Measurements from ENCODE around the gene SRGAP2C. TPM values are rescaled to one million over a fixed set of nuclear protein-coding genes. Genes with fewer than 3 reads are reported as not detected.
"Not testable (repeated sequence)": the region's sequence is repeated elsewhere in the genome, so short reads cannot be mapped to it uniquely, and the experiment has no call there.

Gene SRGAP2C
- polyA plus RNA-seq, 1 donor (not counting 4 experiments of a cell fraction or from before 2014, with no cell fraction given): 4.5 TPM

GRCh38 chr1:121157609-121158008 lies 27.2 kb upstream of the SRGAP2C start:
- dilution Hi-C loops (cut with MboI; ENCODE audit: extremely low pct_ligation_motif_present, low sequenced_read_pairs); H3K4me2 ChIP-seq (ENCODE audit: control insufficient read depth, extremely low read depth, insufficient read depth, low read depth, low read length); H3K9me3 ChIP-seq (ENCODE audit: control insufficient read depth, low read depth, low read length); H3K4me3 ChIP-seq (ENCODE audit: control insufficient read depth in 2 of 3, extremely low read depth in 1 of 3, insufficient read depth in 2 of 3, low read depth in 1 of 3, low read length in 3 of 3); DNase-seq (ENCODE audit: low read depth, low spot score); H2AFZ ChIP-seq (ENCODE audit: control insufficient read depth, low read length); H4K20me1 ChIP-seq (ENCODE audit: control insufficient read depth, extremely low read depth, insufficient read depth, low read length); H3K9ac ChIP-seq (ENCODE audit: control insufficient read depth, extremely low read depth, insufficient read depth, low read length); FAIRE-seq; H3K36me3 ChIP-seq (ENCODE audit: control insufficient read depth in 2 of 2, extremely low read depth in 1 of 2, insufficient read depth in 2 of 2, low read length in 2 of 2); H3K9me1 ChIP-seq (ENCODE audit: control insufficient read depth, extremely low read depth, insufficient read depth, low read length); H3K79me2 ChIP-seq (ENCODE audit: control insufficient read depth, insufficient read depth, low read length); H3K4me1 ChIP-seq (ENCODE audit: control insufficient read depth, extremely low read depth, insufficient read depth, low read length); H3K27me3 ChIP-seq (ENCODE audit: control insufficient read depth, extremely low read depth, insufficient read depth, low read length); H3K27ac ChIP-seq (ENCODE audit: control insufficient read depth, insufficient read depth, low read length): not testable (repeated sequence)

GRCh38 chr1:121160118-121160517 lies 24.7 kb upstream of the SRGAP2C start:
- H3K4me3 ChIP-seq (ENCODE audit: control insufficient read depth in 2 of 3, extremely low read depth in 1 of 3, insufficient read depth in 2 of 3, low read depth in 1 of 3, low read length in 3 of 3); H3K36me3 ChIP-seq (ENCODE audit: control insufficient read depth in 2 of 2, extremely low read depth in 1 of 2, insufficient read depth in 2 of 2, low read length in 2 of 2); H3K9me3 ChIP-seq (ENCODE audit: control insufficient read depth, low read depth, low read length); H3K79me2 ChIP-seq (ENCODE audit: control insufficient read depth, insufficient read depth, low read length); H4K20me1 ChIP-seq (ENCODE audit: control insufficient read depth, extremely low read depth, insufficient read depth, low read length); H3K9ac ChIP-seq (ENCODE audit: control insufficient read depth, extremely low read depth, insufficient read depth, low read length); dilution Hi-C loops (cut with MboI; ENCODE audit: extremely low pct_ligation_motif_present, low sequenced_read_pairs); FAIRE-seq; H3K9me1 ChIP-seq (ENCODE audit: control insufficient read depth, extremely low read depth, insufficient read depth, low read length); DNase-seq (ENCODE audit: low read depth, low spot score); H3K4me2 ChIP-seq (ENCODE audit: control insufficient read depth, extremely low read depth, insufficient read depth, low read depth, low read length); H3K27ac ChIP-seq (ENCODE audit: control insufficient read depth, insufficient read depth, low read length); H3K27me3 ChIP-seq (ENCODE audit: control insufficient read depth, extremely low read depth, insufficient read depth, low read length); H3K4me1 ChIP-seq (ENCODE audit: control insufficient read depth, extremely low read depth, insufficient read depth, low read length); H2AFZ ChIP-seq (ENCODE audit: control insufficient read depth, low read length): not testable (repeated sequence)

- H3K4me2 ChIP-seq (ENCODE audit: control insufficient read depth, extremely low read depth, insufficient read depth, low read depth, low read length); H3K36me3 ChIP-seq (ENCODE audit: control insufficient read depth in 2 of 2, extremely low read depth in 1 of 2, insufficient read depth in 2 of 2, low read length in 2 of 2); FAIRE-seq; DNase-seq (ENCODE audit: low read depth, low spot score); H3K27me3 ChIP-seq (ENCODE audit: control insufficient read depth, extremely low read depth, insufficient read depth, low read length); H3K4me3 ChIP-seq (ENCODE audit: control insufficient read depth in 2 of 3, extremely low read depth in 1 of 3, insufficient read depth in 2 of 3, low read depth in 1 of 3, low read length in 3 of 3); H3K27ac ChIP-seq (ENCODE audit: control insufficient read depth, insufficient read depth, low read length); H4K20me1 ChIP-seq (ENCODE audit: control insufficient read depth, extremely low read depth, insufficient read depth, low read length); H3K9me1 ChIP-seq (ENCODE audit: control insufficient read depth, extremely low read depth, insufficient read depth, low read length); dilution Hi-C loops (cut with MboI; ENCODE audit: extremely low pct_ligation_motif_present, low sequenced_read_pairs); H2AFZ ChIP-seq (ENCODE audit: control insufficient read depth, low read length); H3K79me2 ChIP-seq (ENCODE audit: control insufficient read depth, insufficient read depth, low read length); H3K9ac ChIP-seq (ENCODE audit: control insufficient read depth, extremely low read depth, insufficient read depth, low read length); H3K4me1 ChIP-seq (ENCODE audit: control insufficient read depth, extremely low read depth, insufficient read depth, low read length); H3K9me3 ChIP-seq (ENCODE audit: control insufficient read depth, low read depth, low read length): not testable (repeated sequence)
These were observed 23.4 kb upstream of the SRGAP2C start for GRCh38 chr1:121161199-121161901.

- H3K36me3 ChIP-seq (ENCODE audit: control insufficient read depth in 2 of 2, extremely low read depth in 1 of 2, insufficient read depth in 2 of 2, low read length in 2 of 2); H3K4me3 ChIP-seq (ENCODE audit: control insufficient read depth in 2 of 3, extremely low read depth in 1 of 3, insufficient read depth in 2 of 3, low read depth in 1 of 3, low read length in 3 of 3); H2AFZ ChIP-seq (ENCODE audit: control insufficient read depth, low read length); H3K9ac ChIP-seq (ENCODE audit: control insufficient read depth, extremely low read depth, insufficient read depth, low read length); H3K4me2 ChIP-seq (ENCODE audit: control insufficient read depth, extremely low read depth, insufficient read depth, low read depth, low read length); H3K27ac ChIP-seq (ENCODE audit: control insufficient read depth, insufficient read depth, low read length); DNase-seq (ENCODE audit: low read depth, low spot score); H4K20me1 ChIP-seq (ENCODE audit: control insufficient read depth, extremely low read depth, insufficient read depth, low read length); H3K9me3 ChIP-seq (ENCODE audit: control insufficient read depth, low read depth, low read length); dilution Hi-C loops (cut with MboI; ENCODE audit: extremely low pct_ligation_motif_present, low sequenced_read_pairs); H3K79me2 ChIP-seq (ENCODE audit: control insufficient read depth, insufficient read depth, low read length); H3K4me1 ChIP-seq (ENCODE audit: control insufficient read depth, extremely low read depth, insufficient read depth, low read length); H3K27me3 ChIP-seq (ENCODE audit: control insufficient read depth, extremely low read depth, insufficient read depth, low read length); FAIRE-seq; H3K9me1 ChIP-seq (ENCODE audit: control insufficient read depth, extremely low read depth, insufficient read depth, low read length): not testable (repeated sequence)
These were observed 20.7 kb upstream of the SRGAP2C start for GRCh38 chr1:121163850-121164757.

GRCh38 chr1:121165296-121165695 lies 19.5 kb upstream of the SRGAP2C start:
- FAIRE-seq; dilution Hi-C loops (cut with MboI; ENCODE audit: extremely low pct_ligation_motif_present, low sequenced_read_pairs): not testable (repeated sequence)

More at GRCh38 chr1:121165296-121165695, 19.5 kb upstream of the SRGAP2C start:
- not testable (repeated sequence) for H3K9me1 ChIP-seq (ENCODE audit: control insufficient read depth, extremely low read depth, insufficient read depth, low read length); H3K4me1 ChIP-seq (ENCODE audit: control insufficient read depth, extremely low read depth, insufficient read depth, low read length); H3K9me3 ChIP-seq (ENCODE audit: control insufficient read depth, low read depth, low read length); H3K79me2 ChIP-seq (ENCODE audit: control insufficient read depth, insufficient read depth, low read length); H3K27ac ChIP-seq (ENCODE audit: control insufficient read depth, insufficient read depth, low read length); H3K9ac ChIP-seq (ENCODE audit: control insufficient read depth, extremely low read depth, insufficient read depth, low read length); DNase-seq (ENCODE audit: low read depth, low spot score); H2AFZ ChIP-seq (ENCODE audit: control insufficient read depth, low read length); H3K36me3 ChIP-seq (ENCODE audit: control insufficient read depth in 2 of 2, extremely low read depth in 1 of 2, insufficient read depth in 2 of 2, low read length in 2 of 2); H3K4me3 ChIP-seq (ENCODE audit: control insufficient read depth in 2 of 3, extremely low read depth in 1 of 3, insufficient read depth in 2 of 3, low read depth in 1 of 3, low read length in 3 of 3); H3K27me3 ChIP-seq (ENCODE audit: control insufficient read depth, extremely low read depth, insufficient read depth, low read length); H4K20me1 ChIP-seq (ENCODE audit: control insufficient read depth, extremely low read depth, insufficient read depth, low read length); H3K4me2 ChIP-seq (ENCODE audit: control insufficient read depth, extremely low read depth, insufficient read depth, low read depth, low read length)
